ENCODE measurements around the gene SLC12A5.

SLC12A5 gene

GRCh38 chr20:46056027-46056833, 27.2 kb downstream of the SLC12A5 start:
- no peak for DNase-seq (ENCODE audit: low read depth)

GRCh38 chr20:46056970-46057855, 28.2 kb downstream of the SLC12A5 start:
- no peak for DNase-seq (ENCODE audit: low read depth)

GRCh38 chr20:46057856-46058598, 29.0 kb downstream of the SLC12A5 start:
- no peak for DNase-seq (ENCODE audit: low read depth)

- no peak for DNase-seq (ENCODE audit: low read depth)
These were observed 29.7 kb downstream of the SLC12A5 start for GRCh38 chr20:46058599-46059281.

GRCh38 chr20:46060301-46060881, 31.4 kb downstream of the SLC12A5 start:
- DNase-seq (ENCODE audit: low read depth), result no peak

- DNase-seq (ENCODE audit: low read depth), result no peak
These were observed 32.0 kb downstream of the SLC12A5 start for GRCh38 chr20:46060975-46061374.

- no peak for DNase-seq (ENCODE audit: low read depth)
These were observed 33.1 kb downstream of the SLC12A5 start for GRCh38 chr20:46062151-46062550.

- no peak for DNase-seq (ENCODE audit: low read depth)
These were observed 33.6 kb downstream of the SLC12A5 start for GRCh38 chr20:46062621-46063020.

GRCh38 chr20:46063151-46063550, 34.1 kb downstream of the SLC12A5 start:
- no peak for DNase-seq (ENCODE audit: low read depth)

GRCh38 chr20:46063652-46064054, 34.6 kb downstream of the SLC12A5 start:
- DNase-seq (ENCODE audit: low read depth), result no peak

- DNase-seq (ENCODE audit: low read depth), result no peak
These were observed 36.0 kb downstream of the SLC12A5 start for GRCh38 chr20:46065006-46065405.

GRCh38 chr20:46065691-46066090, 36.7 kb downstream of the SLC12A5 start:
- DNase-seq (ENCODE audit: low read depth), result no peak

- no peak for DNase-seq (ENCODE audit: low read depth)
These were observed 41.3 kb downstream of the SLC12A5 start for GRCh38 chr20:46070215-46070900.

- DNase-seq (ENCODE audit: low read depth), result no peak
These were observed 42.6 kb downstream of the SLC12A5 start for GRCh38 chr20:46071573-46071972.

- DNase-seq (ENCODE audit: low read depth), result no peak
These were observed 44.0 kb downstream of the SLC12A5 start for GRCh38 chr20:46073024-46073423.

- no peak for DNase-seq (ENCODE audit: low read depth)
These were observed 44.4 kb downstream of the SLC12A5 start for GRCh38 chr20:46073443-46073842.

GRCh38 chr20:46074006-46074405, 45.0 kb downstream of the SLC12A5 start:
- DNase-seq (ENCODE audit: low read depth), result no peak

GRCh38 chr20:46076806-46077205, 47.8 kb downstream of the SLC12A5 start:
- no peak for DNase-seq (ENCODE audit: low read depth)

GRCh38 chr20:46077642-46078305, 48.8 kb downstream of the SLC12A5 start:
- no peak for DNase-seq (ENCODE audit: low read depth)

- DNase-seq (ENCODE audit: low read depth), result no peak
These were observed 49.9 kb downstream of the SLC12A5 start for GRCh38 chr20:46078954-46079353.
